Measurements from ENCODE around the gene RALGAPB.
"Not testable (repeated sequence)": the region's sequence is repeated elsewhere in the genome, so short reads cannot be mapped to it uniquely, and the experiment has no call there.

- TF ChIP-seq CTCF, POLR2A (IDR thresholded peaks at IDR 0.05): not testable (repeated sequence)
Observed at GRCh38 chr20:38595886-38596285, 123.2 kb downstream of the RALGAPB start.

Measured in testis (tissue), 2 donors.